NT2/D1 (cell line): Measurements from ENCODE around the gene ZNF419.

Experiments used
- SUZ12 ChIP-seq: IDR thresholded peaks from 2 replicates; pipeline ENCODE4 v1.6.1; 2011; ENCODE audit not compliant: insufficient read length, insufficient read depth; ENCODE audit errors: extremely low read depth
- ZNF274 ChIP-seq: IDR thresholded peaks from 2 replicates; pipeline ENCODE4 v1.6.1; 2011; ENCODE audit warnings: mild to moderate bottlenecking, low read depth, low read length

DNA sequence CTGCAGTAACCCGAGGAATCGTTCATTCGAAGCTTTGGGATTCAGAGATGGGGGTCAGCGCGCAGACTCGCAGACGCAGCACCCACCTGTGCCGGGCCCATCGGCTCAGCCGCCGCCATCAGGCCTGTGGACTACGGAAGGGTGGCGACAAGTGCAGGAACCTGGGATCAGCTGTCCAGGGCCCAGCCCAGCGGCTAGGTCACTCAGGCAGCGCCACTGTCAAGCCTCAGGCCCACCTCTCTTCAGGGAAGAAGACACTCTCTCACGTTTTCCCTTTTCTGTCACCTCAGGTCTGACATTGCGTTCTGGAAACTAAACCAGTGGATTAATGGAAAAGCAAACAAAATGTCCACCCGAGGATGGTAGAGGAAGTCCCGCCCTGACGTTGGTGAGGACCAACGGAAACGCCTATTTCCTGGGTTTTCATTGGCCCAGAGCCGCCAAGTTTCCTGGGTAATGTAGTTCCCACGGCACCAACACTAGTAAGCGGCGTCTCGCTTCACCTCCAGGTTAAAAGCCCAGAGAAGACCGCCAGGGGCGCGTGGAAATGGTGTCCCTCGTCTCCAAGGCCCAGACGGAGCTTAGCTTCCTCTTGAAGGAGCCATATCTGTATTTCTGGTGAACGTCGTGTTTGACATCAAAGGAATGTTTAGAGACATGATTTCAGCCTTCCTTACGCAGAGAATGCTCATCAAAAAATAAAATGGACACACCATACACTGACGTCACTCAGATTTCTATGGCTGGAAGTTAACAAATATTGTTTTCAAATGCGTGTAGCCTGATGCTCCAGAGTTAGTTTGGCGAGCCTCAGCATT lies 10.2 kb upstream of the ZNF419 start, which contains the start of gene ZNF772:
- no peak for TF ChIP-seq ZNF274
- TF ChIP-seq SUZ12 = no peak
